GM12874 (cell line): ENCODE data around the gene SYNDIG1.

ENCODE experiments used
- TF ChIP-seq, protein P1 (sequence below): IDR thresholded peaks from 2 replicates; pipeline ENCODE4 v1.5.1; 2011; ENCODE audit warnings: low read depth, mild to moderate bottlenecking, control low read depth, low read length, moderate library complexity; ENCODE audit not compliant: insufficient read depth

The SYNDIG1 gene

DNA sequence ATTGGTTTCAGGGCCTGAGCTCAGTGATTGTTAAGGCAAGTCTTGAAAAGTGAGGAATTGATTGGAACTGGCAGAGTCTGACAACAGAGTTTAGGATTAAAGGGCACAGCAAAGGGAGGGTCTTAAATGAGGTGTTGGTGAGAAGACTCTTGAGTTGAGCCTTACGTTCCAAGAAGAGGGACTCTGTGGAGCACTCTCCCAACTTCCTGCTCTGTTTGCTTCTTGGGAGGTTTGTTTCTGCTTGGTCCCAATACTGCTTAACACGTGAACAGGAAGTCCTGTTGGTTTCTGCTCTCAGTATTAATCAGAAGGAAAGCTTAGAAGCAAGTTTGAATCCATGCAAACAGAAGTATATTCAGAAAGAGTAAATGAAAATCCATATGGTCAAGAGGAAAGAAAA, 15.6 kb upstream of the SYNDIG1 start:
- TF ChIP-seq, protein P1, sequence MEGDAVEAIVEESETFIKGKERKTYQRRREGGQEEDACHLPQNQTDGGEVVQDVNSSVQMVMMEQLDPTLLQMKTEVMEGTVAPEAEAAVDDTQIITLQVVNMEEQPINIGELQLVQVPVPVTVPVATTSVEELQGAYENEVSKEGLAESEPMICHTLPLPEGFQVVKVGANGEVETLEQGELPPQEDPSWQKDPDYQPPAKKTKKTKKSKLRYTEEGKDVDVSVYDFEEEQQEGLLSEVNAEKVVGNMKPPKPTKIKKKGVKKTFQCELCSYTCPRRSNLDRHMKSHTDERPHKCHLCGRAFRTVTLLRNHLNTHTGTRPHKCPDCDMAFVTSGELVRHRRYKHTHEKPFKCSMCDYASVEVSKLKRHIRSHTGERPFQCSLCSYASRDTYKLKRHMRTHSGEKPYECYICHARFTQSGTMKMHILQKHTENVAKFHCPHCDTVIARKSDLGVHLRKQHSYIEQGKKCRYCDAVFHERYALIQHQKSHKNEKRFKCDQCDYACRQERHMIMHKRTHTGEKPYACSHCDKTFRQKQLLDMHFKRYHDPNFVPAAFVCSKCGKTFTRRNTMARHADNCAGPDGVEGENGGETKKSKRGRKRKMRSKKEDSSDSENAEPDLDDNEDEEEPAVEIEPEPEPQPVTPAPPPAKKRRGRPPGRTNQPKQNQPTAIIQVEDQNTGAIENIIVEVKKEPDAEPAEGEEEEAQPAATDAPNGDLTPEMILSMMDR, result no peak

DNA sequence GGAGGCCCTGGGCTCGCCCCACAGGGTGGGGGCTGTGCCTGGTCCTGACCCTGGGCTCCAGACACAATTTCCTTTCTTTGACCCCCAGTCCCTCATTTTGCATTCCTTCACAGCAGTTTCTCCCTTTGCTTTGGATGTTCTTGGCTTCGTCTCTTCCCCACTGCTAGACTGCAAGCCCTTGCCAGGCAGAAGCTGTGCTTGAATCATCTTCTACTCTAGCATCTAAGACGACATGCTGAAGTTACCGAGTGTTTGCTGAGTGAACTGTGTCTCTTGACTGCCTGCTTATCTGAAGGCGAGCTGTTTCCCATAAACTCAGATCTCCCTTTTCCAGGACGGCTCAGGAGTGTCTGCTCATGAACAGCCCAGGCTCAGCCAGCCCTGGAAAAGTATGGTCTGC, 14.3 kb upstream of the SYNDIG1 start:
- TF ChIP-seq, protein P1, result no peak

DNA sequence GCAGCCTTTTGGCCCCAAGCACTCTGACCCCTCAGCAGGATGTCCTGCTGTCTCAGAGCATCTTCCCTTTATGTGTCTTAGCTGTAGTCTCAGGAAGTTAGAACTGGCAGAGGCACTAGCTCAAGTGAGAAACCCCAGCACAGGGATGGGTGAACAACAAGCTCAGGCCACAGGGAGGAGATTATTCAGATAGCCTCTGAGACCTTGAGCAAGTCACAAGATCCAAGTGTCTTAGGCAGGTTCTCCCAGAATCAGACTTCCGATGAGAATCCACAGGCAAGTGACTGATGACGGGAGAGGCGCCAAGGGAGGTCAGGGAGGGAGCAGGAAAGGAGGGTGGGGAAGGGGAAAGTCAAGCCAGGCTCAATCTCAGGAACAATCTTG, 13.0 kb upstream of the SYNDIG1 start:
- TF ChIP-seq, protein P1, result no peak

DNA sequence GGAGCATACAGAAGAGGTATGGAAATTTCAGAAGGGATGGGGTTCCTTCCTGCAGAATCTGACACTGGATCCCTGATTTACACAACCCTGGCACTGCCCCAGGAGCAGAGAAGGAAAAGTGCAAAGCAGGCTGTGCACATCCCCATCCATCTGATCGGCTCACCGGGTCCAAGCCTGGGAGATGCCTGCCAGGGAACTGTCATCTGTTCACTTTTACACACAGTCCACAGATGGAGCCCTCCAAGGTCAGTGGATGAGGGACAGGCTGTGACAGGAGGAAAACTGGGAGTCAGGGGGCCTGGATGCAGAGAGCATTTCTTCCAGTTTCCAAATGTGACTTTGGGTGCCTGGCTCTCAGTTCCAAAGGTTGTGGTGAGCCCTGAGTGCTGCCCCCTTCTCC, 11.0 kb upstream of the SYNDIG1 start:
- TF ChIP-seq, protein P1, result no peak

DNA sequence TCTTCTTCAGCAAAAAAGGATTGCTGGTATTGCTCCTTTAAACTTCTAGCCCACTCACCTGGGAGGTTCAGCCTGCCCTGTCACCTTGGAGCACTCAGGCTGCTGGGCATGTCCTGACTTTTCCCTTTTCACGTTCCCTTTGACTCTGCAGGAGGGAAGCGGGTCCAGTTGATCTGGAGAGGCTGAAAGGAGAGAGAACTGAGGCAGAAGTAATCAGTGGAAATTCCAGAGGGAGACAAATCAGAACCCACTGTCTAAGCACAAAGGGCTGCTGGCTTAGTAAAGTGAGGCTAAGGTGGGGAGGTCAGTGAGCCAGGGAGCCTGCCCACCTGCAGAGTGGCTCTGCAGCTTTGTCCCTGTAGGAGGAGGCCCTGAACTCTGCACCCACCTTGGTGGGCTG, 9.7 kb upstream of the SYNDIG1 start:
- TF ChIP-seq, protein P1, result no peak

DNA sequence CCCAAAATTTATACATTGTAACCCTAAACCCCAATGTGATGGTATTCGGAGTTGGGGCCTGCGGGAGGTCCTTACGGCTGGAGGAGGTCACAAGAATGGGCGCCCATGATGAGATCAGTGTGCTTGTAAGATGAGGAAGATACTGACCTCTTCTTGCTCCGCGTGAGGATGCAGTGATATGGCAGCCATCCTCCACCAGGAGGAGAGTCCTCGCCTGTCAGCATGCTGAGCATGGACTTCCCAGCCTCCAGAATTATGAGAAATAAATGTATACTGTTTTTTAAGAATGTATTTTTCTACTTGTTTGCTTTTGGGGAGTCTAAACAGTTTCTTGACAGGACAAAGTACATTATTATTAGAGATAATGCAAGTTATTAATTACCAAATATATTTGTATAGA, 8.7 kb upstream of the SYNDIG1 start:
- TF ChIP-seq, protein P1, result no peak

DNA sequence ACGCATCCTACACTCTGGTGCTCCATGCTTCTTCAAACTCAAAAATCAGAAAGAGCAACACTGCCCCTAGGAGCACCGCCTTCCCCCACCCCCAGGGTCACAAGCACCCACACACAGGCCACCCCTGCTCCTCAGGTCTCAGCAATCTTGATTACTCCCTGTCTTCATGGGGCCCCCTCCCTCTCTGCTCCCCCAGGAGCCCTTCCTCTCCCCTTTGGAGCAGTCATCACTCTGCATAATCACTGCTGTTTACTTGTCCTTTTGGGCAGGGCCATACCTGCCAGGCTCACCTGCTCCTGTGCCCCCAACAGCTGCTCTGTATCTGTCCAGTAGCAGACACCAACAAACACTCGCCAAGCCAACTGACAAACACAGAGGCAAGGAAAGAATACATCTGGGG, 7.6 kb upstream of the SYNDIG1 start:
- TF ChIP-seq, protein P1, result no peak

DNA sequence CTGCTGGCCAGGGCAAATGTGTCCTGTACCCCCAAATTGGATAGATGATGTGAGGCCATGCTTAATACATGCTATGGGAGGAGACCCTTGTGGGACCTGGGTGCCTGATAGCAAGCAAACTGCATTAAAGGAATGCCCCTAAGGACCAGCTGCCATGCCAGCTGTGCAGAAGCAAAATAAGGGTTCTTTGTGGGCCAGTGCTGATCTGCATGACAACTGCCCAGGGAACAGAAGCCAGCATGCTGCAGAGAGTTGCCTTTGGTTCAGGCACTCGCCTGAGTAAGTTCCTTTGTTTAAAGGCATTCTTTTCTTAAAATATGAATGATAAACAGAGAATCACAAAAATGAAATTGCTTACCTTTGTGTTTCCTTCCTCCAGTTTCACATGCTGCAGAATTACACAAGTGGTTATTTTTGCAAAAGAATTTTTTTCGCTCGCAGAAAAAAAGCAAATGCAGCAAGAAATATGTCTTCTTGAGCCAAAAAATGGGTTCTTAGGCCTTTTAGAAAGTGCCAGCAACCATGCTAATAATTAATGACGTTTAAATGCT, 6.9 kb upstream of the SYNDIG1 start:
- TF ChIP-seq, protein P1, result no peak
